ENCODE results near the gene ELMO1. TPM values are rescaled to one million over a fixed set of nuclear protein-coding genes. Genes with fewer than 3 reads are reported as not detected.

The ELMO1 gene
- polyA plus RNA-seq, 2 of the 4 experiments (the other 2 are of a cell fraction) = 2.3 to 6.1 TPM

DNA sequence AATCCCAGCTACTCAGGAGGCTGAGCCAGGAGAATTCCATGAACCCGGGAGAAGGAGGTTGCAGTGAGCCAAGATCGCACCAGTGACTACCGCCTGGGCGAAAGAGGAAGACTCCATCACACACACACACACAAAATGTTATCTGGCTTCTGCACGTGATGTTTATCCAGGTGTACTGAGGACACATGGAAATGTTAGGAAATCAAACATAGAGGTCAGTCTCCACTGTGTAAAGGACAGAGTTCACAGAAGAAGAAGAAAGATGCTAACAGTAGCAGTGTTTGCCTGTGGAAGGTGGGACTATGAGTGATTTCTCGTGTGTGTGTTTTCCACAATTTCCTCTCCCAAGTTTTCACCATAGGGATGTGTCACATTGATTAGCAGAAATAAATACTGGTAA lies 256.9 kb downstream of the ELMO1 start:
- DNase-seq (ENCODE audit: low read depth in 1 of 2, low spot score in 1 of 2) = no peak
- Histone ChIP-seq H3K4me2 (no peak overlapping the region), H3K4me1 (no peaks in the 10 kb centered on the region), H3K27ac (no peak overlapping the region), H3K9me3 (no peaks in the 10 kb centered on the region), H3K4me3 (no peak overlapping the region)
- TF ChIP-seq, protein P1, sequence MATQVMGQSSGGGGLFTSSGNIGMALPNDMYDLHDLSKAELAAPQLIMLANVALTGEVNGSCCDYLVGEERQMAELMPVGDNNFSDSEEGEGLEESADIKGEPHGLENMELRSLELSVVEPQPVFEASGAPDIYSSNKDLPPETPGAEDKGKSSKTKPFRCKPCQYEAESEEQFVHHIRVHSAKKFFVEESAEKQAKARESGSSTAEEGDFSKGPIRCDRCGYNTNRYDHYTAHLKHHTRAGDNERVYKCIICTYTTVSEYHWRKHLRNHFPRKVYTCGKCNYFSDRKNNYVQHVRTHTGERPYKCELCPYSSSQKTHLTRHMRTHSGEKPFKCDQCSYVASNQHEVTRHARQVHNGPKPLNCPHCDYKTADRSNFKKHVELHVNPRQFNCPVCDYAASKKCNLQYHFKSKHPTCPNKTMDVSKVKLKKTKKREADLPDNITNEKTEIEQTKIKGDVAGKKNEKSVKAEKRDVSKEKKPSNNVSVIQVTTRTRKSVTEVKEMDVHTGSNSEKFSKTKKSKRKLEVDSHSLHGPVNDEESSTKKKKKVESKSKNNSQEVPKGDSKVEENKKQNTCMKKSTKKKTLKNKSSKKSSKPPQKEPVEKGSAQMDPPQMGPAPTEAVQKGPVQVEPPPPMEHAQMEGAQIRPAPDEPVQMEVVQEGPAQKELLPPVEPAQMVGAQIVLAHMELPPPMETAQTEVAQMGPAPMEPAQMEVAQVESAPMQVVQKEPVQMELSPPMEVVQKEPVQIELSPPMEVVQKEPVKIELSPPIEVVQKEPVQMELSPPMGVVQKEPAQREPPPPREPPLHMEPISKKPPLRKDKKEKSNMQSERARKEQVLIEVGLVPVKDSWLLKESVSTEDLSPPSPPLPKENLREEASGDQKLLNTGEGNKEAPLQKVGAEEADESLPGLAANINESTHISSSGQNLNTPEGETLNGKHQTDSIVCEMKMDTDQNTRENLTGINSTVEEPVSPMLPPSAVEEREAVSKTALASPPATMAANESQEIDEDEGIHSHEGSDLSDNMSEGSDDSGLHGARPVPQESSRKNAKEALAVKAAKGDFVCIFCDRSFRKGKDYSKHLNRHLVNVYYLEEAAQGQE (IDR thresholded peaks at IDR 0.05) = no peak
- TF ChIP-seq, protein P2, sequence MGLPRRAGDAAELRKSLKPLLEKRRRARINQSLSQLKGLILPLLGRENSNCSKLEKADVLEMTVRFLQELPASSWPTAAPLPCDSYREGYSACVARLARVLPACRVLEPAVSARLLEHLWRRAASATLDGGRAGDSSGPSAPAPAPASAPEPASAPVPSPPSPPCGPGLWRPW (IDR thresholded peaks at IDR 0.05) = no peak
- TF ChIP-seq RFX5 (IDR thresholded peaks at IDR 0.05) = no peak
- no peak for TF ChIP-seq TFCP2L1 (CRISPR knock-in tag; IDR thresholded peaks at IDR 0.05)
- no peak for TF ChIP-seq RAD21 (conservative IDR thresholded peaks at IDR 0.05 in 1 of 2, IDR thresholded peaks at IDR 0.05 in 1 of 2)
- no peak for TF ChIP-seq RARB (CRISPR knock-in tag; IDR thresholded peaks at IDR 0.05)
- TF ChIP-seq PHF8 (IDR thresholded peaks at IDR 0.05; ENCODE audit: borderline replicate concordance, low read depth) = no peak
- TF ChIP-seq RNF2 (IDR thresholded peaks at IDR 0.05; ENCODE audit: borderline replicate concordance, low read depth) = no peak
- no peak for TF ChIP-seq CHD2 (IDR thresholded peaks at IDR 0.05; ENCODE audit: low read length, partially characterized antibody)
- TF ChIP-seq BCL3 (IDR thresholded peaks at IDR 0.05) = no peak
- TF ChIP-seq ZSCAN20 (CRISPR knock-in tag; IDR thresholded peaks at IDR 0.05) = no peak
- no peak for TF ChIP-seq MAZ (IDR thresholded peaks at IDR 0.05; ENCODE audit: borderline replicate concordance, low read depth, low read length)
- TF ChIP-seq ESRRA (IDR thresholded peaks at IDR 0.05; ENCODE audit: borderline replicate concordance, low read length) = no peak
- TF ChIP-seq, protein P3, sequence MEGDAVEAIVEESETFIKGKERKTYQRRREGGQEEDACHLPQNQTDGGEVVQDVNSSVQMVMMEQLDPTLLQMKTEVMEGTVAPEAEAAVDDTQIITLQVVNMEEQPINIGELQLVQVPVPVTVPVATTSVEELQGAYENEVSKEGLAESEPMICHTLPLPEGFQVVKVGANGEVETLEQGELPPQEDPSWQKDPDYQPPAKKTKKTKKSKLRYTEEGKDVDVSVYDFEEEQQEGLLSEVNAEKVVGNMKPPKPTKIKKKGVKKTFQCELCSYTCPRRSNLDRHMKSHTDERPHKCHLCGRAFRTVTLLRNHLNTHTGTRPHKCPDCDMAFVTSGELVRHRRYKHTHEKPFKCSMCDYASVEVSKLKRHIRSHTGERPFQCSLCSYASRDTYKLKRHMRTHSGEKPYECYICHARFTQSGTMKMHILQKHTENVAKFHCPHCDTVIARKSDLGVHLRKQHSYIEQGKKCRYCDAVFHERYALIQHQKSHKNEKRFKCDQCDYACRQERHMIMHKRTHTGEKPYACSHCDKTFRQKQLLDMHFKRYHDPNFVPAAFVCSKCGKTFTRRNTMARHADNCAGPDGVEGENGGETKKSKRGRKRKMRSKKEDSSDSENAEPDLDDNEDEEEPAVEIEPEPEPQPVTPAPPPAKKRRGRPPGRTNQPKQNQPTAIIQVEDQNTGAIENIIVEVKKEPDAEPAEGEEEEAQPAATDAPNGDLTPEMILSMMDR (IDR thresholded peaks at IDR 0.05) = no peak
- TF ChIP-seq CBX2 (IDR thresholded peaks at IDR 0.05; ENCODE audit: borderline replicate concordance, low read depth) = no peak
- no peak for TF ChIP-seq FOXS1 (CRISPR knock-in tag; IDR thresholded peaks at IDR 0.05)
- no peak for TF ChIP-seq CEBPB (IDR thresholded peaks at IDR 0.05)
- ATAC-seq = no peak
- FAIRE-seq = no peak
- ChIA-PET POLR2A (no interaction called here), CTCF (interaction anchor here (1.2 to 2.5 kb wide), 2 partner anchors 10 to 224 kb away, joined by 4 to 8 read pairs; no protein-coding TSS in a partner anchor)
- WGBS (ENCODE audit: missing lambda C conversion rate) = 84% methylated on average over 6 of the region's 6 CpGs

DNA sequence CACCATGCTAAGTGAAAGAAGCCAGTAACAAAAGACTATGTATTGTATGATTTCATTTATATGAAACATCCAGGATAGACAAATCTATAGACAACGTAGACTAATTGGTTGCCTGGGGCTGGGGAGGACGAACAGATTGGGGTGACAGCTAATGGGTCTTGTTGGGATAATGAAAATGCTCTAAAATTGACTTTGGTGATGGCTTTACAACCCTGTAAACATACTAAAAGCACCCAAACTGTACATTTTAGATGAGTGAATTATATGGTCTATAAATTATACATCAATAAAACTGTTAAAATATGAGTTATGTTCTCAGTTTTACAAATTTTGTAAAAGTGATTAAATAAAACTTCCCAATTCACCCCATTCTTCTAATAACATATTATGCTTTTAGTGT lies 261.5 kb downstream of the ELMO1 start:
- Histone ChIP-seq H3K4me3 (no peak overlapping the region), H3K27ac (no peak overlapping the region), H3K4me1 (no peaks in the 10 kb centered on the region), H3K4me2 (no peak overlapping the region), H3K9me3 (no peaks in the 10 kb centered on the region)
- POLR2A ChIA-PET = no interaction called here
- 11% methylated on average over 2 of the region's 2 CpGs for WGBS (ENCODE audit: missing lambda C conversion rate)
- CTCF ChIA-PET = interaction anchor here (1.1 to 1.3 kb wide), 3 partner anchors 11 to 714 kb away, joined by 3 read pairs; no protein-coding TSS in a partner anchor
- ATAC-seq (no peak), FAIRE-seq (no peak), DNase-seq (ENCODE audit: low read depth in 1 of 2, low spot score in 1 of 2) (no peak)
- no peak for TF ChIP-seq HMGXB4 (CRISPR knock-in tag; IDR thresholded peaks at IDR 0.05; ENCODE audit: borderline replicate concordance)
- TF ChIP-seq, protein P4, sequence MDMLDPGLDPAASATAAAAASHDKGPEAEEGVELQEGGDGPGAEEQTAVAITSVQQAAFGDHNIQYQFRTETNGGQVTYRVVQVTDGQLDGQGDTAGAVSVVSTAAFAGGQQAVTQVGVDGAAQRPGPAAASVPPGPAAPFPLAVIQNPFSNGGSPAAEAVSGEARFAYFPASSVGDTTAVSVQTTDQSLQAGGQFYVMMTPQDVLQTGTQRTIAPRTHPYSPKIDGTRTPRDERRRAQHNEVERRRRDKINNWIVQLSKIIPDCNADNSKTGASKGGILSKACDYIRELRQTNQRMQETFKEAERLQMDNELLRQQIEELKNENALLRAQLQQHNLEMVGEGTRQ (IDR thresholded peaks at IDR 0.05) = no peak
- TF ChIP-seq HOXB13 (CRISPR knock-in tag; IDR thresholded peaks at IDR 0.05; ENCODE audit: low read depth) = no peak
- no peak for TF ChIP-seq BCL3 (IDR thresholded peaks at IDR 0.05)
- TF ChIP-seq EHMT2 (IDR thresholded peaks at IDR 0.05; ENCODE audit: low read depth) = no peak
- TF ChIP-seq PHF8 (IDR thresholded peaks at IDR 0.05; ENCODE audit: borderline replicate concordance, low read depth) = no peak
- TF ChIP-seq, protein P5, sequence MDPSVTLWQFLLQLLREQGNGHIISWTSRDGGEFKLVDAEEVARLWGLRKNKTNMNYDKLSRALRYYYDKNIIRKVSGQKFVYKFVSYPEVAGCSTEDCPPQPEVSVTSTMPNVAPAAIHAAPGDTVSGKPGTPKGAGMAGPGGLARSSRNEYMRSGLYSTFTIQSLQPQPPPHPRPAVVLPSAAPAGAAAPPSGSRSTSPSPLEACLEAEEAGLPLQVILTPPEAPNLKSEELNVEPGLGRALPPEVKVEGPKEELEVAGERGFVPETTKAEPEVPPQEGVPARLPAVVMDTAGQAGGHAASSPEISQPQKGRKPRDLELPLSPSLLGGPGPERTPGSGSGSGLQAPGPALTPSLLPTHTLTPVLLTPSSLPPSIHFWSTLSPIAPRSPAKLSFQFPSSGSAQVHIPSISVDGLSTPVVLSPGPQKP (IDR thresholded peaks at IDR 0.05; ENCODE audit: low read depth, low read length) = no peak
- TF ChIP-seq JUN (IDR thresholded peaks at IDR 0.05) = no peak
- TF ChIP-seq KDM1A (IDR thresholded peaks at IDR 0.05; ENCODE audit: low read depth) = no peak

Data from A549 (cell line).